ENCODE data around the gene CALCB.
A peak's percentile ranks its signal among the peaks of the same experiment; 100 is the strongest.
"Not testable (repeated sequence)": the region's sequence is repeated elsewhere in the genome, so short reads cannot be mapped to it uniquely, and the experiment has no call there.

The CALCB gene, protein sequence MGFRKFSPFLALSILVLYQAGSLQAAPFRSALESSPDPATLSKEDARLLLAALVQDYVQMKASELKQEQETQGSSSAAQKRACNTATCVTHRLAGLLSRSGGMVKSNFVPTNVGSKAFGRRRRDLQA

DNA sequence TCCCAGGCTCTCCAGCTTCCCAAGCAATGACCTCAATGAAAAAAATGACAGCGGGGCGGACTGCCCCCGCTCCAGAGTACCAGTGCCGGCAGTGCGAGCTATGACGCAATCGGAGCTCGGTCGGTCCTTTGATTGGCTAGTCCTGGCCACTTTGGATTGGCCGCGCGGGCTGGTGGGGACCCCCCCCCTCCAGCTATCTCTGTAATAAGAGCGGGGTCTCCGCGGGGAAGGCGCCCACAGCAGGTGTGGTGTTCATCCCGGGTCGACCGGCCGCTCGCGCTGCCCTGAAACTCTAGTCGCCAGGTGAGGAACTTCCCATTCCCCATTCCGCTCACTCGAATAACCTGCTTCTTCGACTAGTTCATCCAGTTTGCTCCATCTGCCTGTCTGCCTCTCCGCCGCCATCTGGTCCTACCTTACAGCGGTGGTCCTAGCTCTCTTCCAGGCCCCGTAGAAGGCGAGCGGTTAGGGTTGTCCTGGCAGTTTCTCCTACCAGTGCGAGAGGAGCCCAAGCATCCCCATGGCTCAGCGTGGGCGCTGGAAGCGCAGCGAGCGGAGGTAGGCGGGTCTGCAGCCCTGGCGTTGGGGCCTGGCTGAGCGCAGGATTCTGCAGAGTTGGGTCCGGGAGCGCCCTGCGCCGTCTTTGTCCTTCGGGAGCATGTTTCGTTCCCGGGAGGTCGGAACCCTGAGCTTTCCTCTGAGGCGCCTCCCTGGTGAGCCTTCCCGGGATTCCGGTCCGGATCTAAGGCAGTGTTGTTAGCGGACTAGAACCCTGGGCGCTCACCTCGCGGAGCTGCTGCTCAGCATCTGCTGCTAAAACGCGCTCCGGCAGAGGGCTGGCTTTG is at the start of gene CALCB:
Gene CALCB (plus strand): TSS at position 233 of the 845 bp plus-strand sequence. CDS start 1,126 bp downstream, outside the sequence.
- peak; percentile 5 for DNase-seq (ENCODE audit: low read depth)

DNA sequence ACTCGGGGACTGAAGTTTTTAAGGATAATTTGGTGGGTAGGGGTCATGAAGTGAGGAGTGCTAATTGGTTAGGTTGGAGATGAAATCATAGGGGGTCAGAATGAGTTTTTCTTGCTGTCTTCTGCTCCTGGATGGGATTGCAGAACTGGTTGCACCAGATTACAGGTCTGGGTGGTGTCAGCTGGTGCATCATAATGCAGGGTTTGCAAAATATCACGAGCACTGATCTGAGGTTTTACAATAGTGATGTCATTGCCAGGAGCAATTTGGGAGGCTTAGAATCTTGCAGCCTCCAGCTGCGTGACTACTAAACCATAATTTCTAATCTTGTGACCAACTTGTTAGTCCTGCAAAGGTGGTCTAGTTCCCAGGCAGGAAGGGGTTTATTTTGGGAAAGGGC is 46.4 kb upstream of the CALCB start:
- no peak for DNase-seq (ENCODE audit: low read depth)

DNA sequence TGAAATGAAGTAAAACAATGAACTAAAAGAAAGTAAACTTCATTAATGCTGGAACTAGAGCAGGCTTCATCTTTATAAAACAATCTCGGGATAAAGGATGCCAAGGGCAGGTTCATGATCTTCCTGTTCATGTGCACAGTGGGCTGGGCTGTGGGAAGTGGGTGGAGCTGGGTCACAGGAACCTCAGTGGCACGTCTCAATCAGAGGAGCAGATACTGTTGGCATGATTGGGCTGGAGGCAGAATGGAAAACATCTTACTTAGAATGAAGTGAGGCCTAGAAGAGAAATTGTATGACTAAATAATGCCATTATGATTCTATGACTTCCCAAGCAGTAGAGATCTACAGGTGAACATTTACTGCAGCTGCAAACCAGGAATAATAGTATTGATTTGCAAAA is 45.4 kb upstream of the CALCB start:
- DNase-seq (ENCODE audit: low read depth): no peak

DNA sequence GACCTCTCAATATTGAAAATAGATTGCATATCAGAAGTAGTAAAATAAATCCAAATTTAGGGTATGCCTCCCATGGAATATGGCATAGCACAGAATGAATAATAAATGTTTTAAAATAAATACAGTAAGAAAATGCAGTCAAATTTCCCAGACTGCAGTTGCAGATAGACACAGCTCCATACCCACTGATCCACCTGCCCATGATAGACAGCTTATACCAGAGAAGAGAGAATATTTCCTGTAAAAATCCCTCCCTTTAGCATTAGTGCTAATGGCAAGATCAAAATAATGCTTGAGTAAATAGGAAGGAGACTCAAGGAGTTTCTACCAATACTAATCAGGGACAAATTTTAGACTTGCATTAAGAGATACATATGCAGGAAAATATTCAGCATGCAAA is 45.0 kb upstream of the CALCB start:
- no peak for DNase-seq (ENCODE audit: low read depth)

DNA sequence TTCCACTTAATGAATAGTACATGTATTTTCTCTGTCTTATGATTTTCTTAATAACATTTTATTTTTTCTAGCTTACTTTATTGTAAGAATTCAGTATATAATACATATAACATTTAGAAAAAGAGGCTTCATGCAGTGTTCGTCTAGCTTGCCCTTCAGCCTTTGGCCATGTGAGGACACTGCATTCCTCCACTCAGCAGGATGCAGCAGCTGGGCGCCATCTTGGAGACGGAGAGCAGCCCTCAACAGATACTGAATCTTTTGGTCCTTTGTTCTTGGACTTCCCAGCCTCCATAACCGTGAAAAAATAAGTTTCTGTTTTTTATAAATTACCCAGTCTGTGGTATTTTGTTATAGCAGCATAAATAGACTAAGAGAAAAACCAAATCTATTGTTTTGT is 41.4 kb upstream of the CALCB start:
- DNase-seq (ENCODE audit: low read depth): not testable (repeated sequence)

DNA sequence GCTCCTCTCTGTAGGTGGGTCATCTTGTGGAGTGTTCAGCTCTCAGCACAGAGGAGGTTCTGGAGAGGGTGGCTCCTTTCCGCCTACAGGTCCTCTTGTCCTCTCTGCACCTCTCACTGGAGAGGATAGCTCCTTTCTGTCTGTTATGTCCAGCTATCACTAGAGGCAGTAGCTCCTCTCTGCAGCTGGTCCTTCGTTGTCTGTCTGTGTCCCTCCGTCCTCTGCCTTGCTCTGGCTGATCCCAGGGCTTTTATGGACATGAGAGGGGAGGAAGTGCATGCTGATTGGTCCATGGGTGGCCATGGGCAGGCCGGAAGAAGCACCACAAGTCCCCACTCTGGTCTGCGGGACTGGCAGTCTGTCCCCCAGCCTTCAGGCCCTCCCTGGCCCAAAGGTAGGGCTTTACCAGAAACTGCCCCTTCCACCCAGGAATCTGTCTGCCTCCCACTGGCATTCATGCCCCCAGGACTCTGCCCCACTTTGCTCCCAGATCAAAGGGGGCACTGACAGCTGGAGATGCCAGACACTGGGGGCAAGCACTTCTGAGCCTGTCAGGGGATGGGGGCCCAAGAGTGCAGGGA is 38.6 kb upstream of the CALCB start:
- no peak for DNase-seq (ENCODE audit: low read depth)

DNA sequence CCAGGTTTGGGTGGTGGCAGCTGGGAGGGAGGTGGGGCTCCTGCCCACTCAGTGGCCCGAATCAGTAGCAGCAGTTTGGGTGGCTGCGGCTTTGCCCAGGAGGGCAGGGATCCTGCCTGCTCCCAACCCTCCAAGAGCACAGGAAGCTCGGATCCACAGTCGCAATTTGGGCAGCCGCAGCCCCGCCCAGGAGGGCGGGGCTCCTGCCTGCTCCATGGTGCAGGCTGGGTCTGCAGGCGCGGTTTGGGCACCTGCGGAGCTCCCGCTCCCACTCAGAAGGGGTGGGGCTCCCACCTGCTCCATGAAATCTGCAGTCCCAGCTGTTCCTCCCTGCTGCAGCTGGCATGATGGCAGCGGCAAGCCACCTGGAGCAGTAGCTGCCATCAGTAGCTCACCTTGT is 38.1 kb upstream of the CALCB start:
- no peak for DNase-seq (ENCODE audit: low read depth)

DNA sequence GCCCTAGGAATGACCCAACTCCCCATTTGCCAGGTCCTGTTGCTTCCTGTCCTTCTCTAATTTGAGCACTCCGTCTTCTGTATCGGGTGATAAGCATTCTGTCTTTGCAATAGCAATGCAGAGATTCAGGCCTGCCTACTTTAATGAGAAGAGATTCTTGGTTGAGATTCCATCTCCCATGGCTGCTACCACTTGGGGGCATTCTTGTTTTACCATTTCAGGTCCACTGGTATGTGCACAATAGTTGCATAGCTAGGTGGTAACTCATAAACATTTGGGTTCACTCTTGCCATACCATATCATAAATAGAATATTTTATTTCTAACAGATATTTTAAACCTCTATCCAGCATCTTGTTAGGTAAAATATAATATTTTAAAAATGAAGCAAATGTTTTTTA is 34.4 kb upstream of the CALCB start:
- peak; percentile 4 for DNase-seq (ENCODE audit: low read depth)

DNA sequence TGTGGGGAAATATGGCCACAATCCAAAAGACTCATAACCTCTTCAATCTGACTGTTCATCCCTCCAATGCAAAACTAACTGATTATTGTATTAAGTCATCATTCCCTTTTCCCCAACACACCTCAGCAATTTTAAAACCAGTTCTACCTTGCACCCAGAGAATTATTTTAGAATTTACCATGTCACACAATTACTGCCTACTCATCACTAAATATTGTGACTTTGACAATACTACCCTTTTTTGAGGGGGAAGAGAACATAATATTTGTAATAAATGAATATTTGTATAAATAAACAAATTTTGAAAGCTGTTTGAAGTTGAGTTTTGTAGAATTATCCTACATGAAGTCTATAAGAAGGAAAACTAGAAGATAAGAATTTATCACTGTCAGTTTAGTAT is 28.2 kb upstream of the CALCB start:
- no peak for DNase-seq (ENCODE audit: low read depth)

DNA sequence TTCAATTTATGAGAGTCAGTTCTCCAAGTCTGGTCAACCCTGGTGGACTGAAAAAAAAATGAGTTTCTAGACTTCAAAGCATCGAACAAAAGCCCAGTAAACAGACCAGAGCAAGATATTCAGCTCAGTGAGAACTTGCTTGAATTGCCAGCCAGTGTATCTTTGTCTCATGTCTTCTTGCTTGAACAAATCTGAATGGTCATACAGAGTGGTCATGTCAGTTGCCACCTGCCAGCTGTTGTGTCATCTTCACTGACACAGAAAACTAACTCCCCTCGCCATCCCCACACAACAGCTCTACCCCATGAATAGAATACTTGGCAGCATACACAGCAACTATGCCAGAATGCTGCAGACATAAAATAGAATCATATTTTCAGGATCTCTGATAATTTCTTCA is 27.5 kb upstream of the CALCB start:
- DNase-seq (ENCODE audit: low read depth): no peak

DNA sequence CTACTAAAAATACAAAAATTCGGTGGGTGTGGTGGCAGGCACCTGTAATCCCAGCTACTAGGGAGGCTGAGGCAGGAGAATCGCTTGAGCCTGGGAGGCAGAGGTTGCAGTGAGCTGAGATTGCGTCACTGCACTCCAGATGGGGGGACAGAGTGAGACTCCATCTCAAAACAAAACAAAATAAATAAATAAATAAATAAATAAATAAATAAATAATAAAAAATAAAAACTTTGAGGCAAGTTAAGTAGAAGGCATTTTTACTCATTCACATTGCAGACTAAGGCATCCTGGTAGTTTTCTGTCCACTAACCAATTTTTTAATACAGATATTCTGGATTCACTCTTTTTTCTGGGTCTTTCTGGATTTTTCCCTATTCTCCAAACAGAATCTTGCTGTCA is 26.7 kb upstream of the CALCB start:
- not testable (repeated sequence) for DNase-seq (ENCODE audit: low read depth)

DNA sequence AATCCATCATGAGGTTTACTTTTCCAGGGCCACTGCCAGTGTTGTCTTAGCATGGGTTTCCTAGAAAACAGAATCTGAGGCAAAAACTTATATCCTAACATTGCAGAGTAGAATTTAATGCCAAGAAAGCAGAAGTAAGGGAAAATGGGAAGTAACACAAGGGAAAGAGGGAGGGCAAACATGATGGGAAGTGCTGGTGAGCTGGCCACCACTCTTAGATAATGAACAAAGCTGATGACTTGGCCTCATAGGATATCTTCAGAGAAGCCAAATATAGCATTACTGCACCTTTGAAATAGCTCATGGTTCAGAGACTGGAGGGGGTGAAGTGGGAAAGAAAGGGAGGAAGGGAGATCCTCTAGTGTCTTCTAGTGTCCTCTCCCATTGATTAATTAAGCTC is 24.8 kb upstream of the CALCB start:
- DNase-seq (ENCODE audit: low read depth): no peak

DNA sequence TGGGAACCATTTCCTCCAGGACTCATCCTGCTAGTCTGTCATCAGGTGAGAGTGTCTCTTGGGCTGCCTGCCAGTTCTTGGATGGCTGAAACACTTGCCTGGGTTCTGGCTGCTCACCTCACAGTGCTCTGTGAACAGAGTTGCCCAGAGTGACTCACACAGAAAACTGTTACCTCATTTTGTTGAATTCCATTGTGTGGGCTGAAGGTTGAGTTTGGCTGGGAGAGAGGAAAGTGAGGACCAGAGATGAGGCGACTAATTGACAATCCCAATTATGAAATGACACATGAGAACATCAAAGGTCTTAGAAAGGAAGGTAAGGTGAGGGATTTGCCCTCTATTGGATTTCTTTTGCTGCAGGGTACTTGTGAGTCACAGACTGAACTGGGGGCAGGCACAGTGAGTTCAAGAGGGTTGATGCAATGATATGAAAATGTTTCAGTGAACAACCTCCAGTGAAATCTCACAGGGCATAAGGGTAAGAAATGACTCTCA is 20.2 kb upstream of the CALCB start:
- DNase-seq (ENCODE audit: low read depth): peak; percentile 2

DNA sequence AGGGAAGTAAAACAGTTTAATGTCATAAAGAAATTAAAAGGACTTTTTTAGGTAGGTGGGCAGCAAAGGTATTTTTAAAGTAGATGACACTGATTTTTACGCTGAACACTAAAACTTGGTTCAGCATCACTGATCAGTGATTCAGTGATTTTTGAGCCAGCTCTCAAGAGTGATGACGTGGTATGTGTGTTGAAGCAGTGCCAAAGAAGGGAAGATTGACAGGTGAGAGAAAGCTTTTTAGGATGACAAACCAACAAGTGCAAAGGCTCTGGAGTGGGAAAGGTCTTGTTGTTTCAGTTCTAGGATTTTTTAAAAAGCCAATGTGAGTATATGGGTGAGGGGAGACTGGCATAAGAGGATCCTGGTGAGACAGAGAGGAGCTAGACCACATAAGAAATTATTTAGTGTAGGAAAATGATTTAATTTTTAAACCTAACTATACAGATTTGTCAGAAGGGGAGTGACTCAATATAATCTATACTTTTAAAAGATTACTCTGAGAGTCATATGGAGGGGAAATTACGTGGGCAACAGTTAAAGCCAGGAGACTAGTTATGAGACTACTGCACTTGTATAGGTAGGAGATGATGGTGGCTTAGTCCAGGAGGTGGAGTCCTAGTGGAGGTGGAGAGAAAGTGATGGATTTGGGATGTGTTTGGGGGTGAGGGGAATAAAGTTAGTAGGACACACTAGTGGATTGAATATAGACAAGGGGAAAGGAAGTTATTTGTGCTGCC is 17.6 kb upstream of the CALCB start:
- no peak for DNase-seq (ENCODE audit: low read depth)

DNA sequence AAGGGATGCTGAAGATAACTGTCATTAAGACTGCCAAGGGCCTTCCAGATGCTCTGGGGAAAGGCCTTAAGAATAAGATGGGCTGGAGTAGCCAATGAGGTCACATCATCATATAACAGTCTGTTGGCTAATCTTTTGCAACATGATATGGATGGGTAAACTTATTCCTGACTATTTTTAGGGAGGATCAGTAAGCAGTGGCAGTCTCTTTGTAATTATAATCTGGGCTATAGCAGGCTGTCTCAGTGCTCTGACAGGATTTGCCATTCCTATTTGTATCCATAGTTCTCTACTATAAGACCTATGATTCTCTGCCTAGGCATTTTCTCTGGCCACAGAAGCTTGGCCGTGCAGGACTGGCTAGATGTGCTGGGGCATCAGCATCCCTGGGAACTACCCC is 16.1 kb upstream of the CALCB start:
- no peak for DNase-seq (ENCODE audit: low read depth)

DNA sequence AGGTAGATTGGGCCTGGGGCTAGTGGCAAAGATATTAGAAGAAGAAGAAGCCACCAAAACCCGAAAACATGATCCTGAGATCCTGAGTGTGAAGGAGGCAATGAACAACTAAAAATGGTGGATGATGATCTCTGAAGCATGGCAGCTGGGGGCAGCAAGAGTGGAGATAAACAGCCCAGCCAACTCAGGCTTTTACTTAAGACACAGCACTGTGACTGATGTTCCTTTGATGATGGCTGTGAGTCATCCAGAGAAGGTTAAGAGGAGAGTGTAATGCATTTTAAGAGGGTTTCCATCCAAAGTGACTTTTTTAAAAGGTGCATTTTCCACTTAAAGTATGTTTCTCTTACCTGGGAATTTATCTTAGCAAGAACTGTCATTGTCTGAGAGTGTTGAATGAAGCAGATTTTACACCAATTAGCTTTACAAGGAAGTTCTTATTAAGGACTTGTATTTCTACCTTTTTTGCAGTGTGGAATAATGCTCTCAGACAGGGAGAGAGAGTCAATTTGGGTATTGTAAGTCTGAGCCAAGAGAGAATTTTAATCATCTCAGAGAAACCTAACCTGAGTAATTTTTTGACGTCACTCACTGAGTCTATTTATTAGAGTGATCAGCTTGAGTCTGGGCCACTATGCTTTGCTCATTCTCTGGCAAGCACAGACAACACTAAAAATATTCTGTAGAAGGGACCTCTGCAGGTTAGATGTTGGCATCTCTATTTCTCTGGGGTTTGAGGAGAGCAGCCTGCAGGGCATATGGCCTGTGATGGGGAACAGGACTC is 14.1 kb upstream of the CALCB start:
- DNase-seq (ENCODE audit: low read depth): no peak

DNA sequence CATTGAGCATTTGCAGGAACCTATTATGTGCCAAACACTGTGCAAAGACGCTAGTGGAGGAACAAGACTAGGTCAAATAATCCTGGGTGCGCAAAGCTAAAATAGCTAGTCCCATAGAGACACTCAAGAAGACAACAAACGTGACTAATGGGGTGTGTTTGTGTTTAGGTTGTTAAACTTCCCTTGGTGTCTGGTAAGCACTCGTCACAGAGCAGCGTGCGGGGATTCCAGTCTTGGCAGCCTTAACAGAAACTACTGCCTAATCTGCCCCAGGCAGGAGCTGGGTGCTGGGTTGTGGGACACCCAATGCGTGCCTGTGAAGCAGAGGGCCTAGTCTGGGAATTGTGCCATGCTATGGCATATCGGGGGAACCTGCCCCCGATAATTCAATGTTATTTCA is 10.8 kb upstream of the CALCB start:
- no peak for DNase-seq (ENCODE audit: low read depth)

DNA sequence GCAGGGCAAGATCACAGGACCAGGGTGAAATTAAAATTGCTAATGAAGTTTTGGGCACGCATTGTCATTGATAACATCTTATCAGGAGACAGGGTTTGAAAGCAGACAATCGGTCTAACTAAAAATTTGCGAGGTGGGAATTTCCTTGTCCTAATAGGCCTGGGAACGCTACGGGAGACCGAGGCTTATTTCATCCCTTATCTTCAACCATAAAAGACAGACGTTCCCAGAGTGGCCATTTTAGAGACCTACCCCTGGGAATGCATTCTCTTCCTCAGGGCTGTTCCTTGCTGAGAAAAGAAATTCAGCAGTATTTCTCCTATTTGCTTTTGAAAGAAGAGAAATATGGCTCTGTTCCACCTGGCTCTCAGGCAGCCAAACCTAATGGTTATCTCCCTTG is 3.6 kb upstream of the CALCB start:
- DNase-seq (ENCODE audit: low read depth): not testable (repeated sequence)

DNA sequence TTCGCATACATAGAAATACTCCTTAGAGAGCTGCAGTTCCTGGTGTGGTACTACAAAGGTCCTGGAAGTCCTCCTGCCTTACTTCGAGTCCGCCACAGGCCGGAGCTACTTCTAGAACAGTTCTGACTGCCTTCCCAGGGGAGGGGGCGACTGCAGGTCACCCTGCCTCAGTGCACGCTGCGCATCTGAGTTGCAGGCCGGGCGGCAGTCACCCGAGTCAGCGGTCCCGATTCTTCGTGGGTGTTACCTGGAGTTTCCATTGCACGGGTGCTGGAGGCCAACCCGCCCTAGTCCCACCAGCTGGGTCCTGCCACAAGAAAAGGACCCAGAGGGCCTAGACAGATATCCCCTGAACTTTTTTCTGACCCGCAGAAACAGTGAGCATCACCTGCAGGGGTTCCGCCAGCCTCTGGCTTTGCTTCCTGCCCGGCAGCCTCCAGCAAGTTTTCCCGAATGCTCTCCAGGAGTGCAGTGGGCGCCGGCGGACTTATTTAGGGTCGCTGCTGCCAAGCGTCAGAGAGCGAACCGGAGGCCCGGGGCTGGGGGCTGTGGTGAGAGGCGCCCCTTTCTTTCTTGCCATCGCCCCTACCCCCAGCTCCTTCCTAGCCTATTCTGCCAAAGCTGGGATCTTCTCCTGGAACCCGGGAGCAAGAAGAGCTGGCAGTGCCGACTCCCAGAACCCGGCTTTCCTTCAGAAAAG is 1.7 kb upstream of the CALCB start:
- DNase-seq (ENCODE audit: low read depth): no peak

DNA sequence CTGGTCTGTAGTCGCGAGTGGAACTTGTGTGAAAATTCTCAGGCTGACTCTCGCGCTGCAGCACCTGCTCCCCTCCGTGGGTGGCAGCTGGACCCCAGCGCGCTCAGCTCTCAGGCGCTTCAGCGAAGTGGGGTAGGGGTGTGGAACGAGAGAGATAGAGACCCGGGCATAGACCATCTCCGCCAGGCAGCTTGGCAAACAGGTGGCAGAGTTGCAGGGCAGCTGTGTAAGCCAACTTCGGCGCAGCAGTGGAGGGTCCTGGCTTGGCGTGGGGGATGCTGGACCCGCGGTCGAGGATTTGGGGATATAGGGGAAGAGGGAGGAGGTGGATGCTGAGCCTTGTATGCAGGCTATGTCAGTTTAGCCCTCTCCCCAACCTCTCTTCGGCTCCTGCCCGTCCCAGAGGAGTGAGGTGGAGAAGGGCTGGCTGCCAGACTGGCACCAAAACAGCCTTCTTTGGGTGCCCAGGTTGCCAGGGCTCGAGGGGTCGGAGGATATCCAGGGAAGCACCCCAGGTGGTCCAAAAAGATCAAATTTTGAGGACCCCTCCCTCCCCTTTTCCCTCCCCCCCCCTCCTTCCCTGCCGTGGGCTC is 746 bp upstream of the CALCB start:
- no peak for DNase-seq (ENCODE audit: low read depth)
